C4-2B (cell line): ENCODE data around the gene ZNF384.

Source experiments
- CTCF ChIP-seq: fragments of 450-650 bp; conservative IDR thresholded peaks from 2 replicates; pipeline ENCODE4 v1.5.1; 2017; ENCODE audit warnings: mild to moderate bottlenecking
- ZFX ChIP-seq: fragments of 450-650 bp; IDR thresholded peaks from 2 replicates; pipeline ENCODE4 v1.6.1; 2017

GRCh38 chr12:6626654-6627283, 62.4 kb downstream of the ZNF384 start:
- no peak for TF ChIP-seq CTCF
- TF ChIP-seq ZFX, result no peak
